Measurements from ENCODE around the gene EBF3.

Gene EBF3

GRCh38 chr10:129945064-129945463 is 19.0 kb downstream of the EBF3 start:
- DNase-seq, result no peak

- no peak for DNase-seq
Measured at GRCh38 chr10:129944456-129944855, 19.6 kb downstream of the EBF3 start.

GRCh38 chr10:129942936-129943715 is 20.9 kb downstream of the EBF3 start:
- DNase-seq, result no peak

- no peak for DNase-seq
Measured at GRCh38 chr10:129942391-129942790, 21.7 kb downstream of the EBF3 start.

GRCh38 chr10:129942019-129942277 is 22.1 kb downstream of the EBF3 start:
- DNase-seq, result no peak

- DNase-seq, result no peak
Measured at GRCh38 chr10:129941199-129942018, 22.7 kb downstream of the EBF3 start.

- no peak for DNase-seq
Measured at GRCh38 chr10:129940617-129941198, 23.4 kb downstream of the EBF3 start.

GRCh38 chr10:129939416-129940275 is 24.4 kb downstream of the EBF3 start:
- DNase-seq, result no peak

- DNase-seq, result no peak
Measured at GRCh38 chr10:129938460-129938859, 25.6 kb downstream of the EBF3 start.

GRCh38 chr10:129937351-129937751 is 26.7 kb downstream of the EBF3 start:
- DNase-seq, result no peak

- DNase-seq, result no peak
Measured at GRCh38 chr10:129936923-129937300, 27.2 kb downstream of the EBF3 start.

GRCh38 chr10:129936266-129936922 is 27.7 kb downstream of the EBF3 start:
- DNase-seq, result no peak

GRCh38 chr10:129935867-129936152 is 28.3 kb downstream of the EBF3 start:
- DNase-seq, result no peak

GRCh38 chr10:129935102-129935866 is 28.8 kb downstream of the EBF3 start:
- DNase-seq, result no peak

GRCh38 chr10:129934196-129934925 is 29.7 kb downstream of the EBF3 start:
- DNase-seq, result no peak

GRCh38 chr10:129933456-129934092 is 30.5 kb downstream of the EBF3 start:
- no peak for DNase-seq

- DNase-seq, result no peak
Measured at GRCh38 chr10:129932751-129933433, 31.2 kb downstream of the EBF3 start.

GRCh38 chr10:129932182-129932581 is 31.9 kb downstream of the EBF3 start:
- no peak for DNase-seq

- no peak for DNase-seq
Measured at GRCh38 chr10:129929343-129930292, 34.5 kb downstream of the EBF3 start.

All from inflammatory macrophage (primary cell).